ENCODE data around the gene ATP5MK. TPM values are rescaled to one million over a fixed set of nuclear protein-coding genes. Genes with fewer than 3 reads are reported as not detected.

The ATP5MK gene
- polyA plus RNA-seq, 1 donor (not counting 4 experiments of a cell fraction or from before 2014, with no cell fraction given), result 745 TPM

- Histone ChIP-seq H3K9me3 (ENCODE audit: control insufficient read depth, low read depth, low read length) (no peaks in the 10 kb centered on the region), H3K9ac (ENCODE audit: control insufficient read depth, extremely low read depth, insufficient read depth, low read length) (no peak overlapping the region), H3K27me3 (ENCODE audit: control insufficient read depth, extremely low read depth, insufficient read depth, low read length) (no peaks in the 10 kb centered on the region), H3K4me1 (ENCODE audit: control insufficient read depth, extremely low read depth, insufficient read depth, low read length) (no peaks in the 10 kb centered on the region), H3K27ac (ENCODE audit: control insufficient read depth, insufficient read depth, low read length) (no peak overlapping the region), H3K9me1 (ENCODE audit: control insufficient read depth, extremely low read depth, insufficient read depth, low read length) (no peaks in the 10 kb centered on the region), H3K4me3 (ENCODE audit: control insufficient read depth in 2 of 3, extremely low read depth in 1 of 3, insufficient read depth in 2 of 3, low read depth in 1 of 3, low read length in 3 of 3) (no peak overlapping the region), H3K36me3 (ENCODE audit: control insufficient read depth in 2 of 2, extremely low read depth in 1 of 2, insufficient read depth in 2 of 2, low read length in 2 of 2) (peaks cover 64 to 66% of the 10 kb centered on the region in 2 experiments), H2AFZ (ENCODE audit: control insufficient read depth, low read length) (no peak overlapping the region), H4K20me1 (ENCODE audit: control insufficient read depth, extremely low read depth, insufficient read depth, low read length) (no peaks in the 10 kb centered on the region), H3K79me2 (ENCODE audit: control insufficient read depth, insufficient read depth, low read length) (no peaks in the 10 kb centered on the region), H3K4me2 (ENCODE audit: control insufficient read depth, extremely low read depth, insufficient read depth, low read depth, low read length) (no peak overlapping the region)
- TF ChIP-seq, protein P1, sequence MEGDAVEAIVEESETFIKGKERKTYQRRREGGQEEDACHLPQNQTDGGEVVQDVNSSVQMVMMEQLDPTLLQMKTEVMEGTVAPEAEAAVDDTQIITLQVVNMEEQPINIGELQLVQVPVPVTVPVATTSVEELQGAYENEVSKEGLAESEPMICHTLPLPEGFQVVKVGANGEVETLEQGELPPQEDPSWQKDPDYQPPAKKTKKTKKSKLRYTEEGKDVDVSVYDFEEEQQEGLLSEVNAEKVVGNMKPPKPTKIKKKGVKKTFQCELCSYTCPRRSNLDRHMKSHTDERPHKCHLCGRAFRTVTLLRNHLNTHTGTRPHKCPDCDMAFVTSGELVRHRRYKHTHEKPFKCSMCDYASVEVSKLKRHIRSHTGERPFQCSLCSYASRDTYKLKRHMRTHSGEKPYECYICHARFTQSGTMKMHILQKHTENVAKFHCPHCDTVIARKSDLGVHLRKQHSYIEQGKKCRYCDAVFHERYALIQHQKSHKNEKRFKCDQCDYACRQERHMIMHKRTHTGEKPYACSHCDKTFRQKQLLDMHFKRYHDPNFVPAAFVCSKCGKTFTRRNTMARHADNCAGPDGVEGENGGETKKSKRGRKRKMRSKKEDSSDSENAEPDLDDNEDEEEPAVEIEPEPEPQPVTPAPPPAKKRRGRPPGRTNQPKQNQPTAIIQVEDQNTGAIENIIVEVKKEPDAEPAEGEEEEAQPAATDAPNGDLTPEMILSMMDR (optimal IDR thresholded peaks at IDR 0.05 in 1 of 3, IDR thresholded peaks at IDR 0.05 in 1 of 3, conservative IDR thresholded peaks at IDR 0.05 in 1 of 3; ENCODE audit: extremely low read depth in 1 of 3, insufficient read depth in 2 of 3, low read length in 3 of 3), result no peak
- no peak for TF ChIP-seq EZH2 (IDR thresholded peaks at IDR 0.05; ENCODE audit: low read length)
- DNase-seq (ENCODE audit: low read depth, low spot score) (no peak), FAIRE-seq (no peak)
- dilution Hi-C loops (cut with MboI; ENCODE audit: extremely low pct_ligation_motif_present, low sequenced_read_pairs), result no loop called here
Measured at GRCh38 chr10:103444478-103444877, 48.2 kb upstream of the ATP5MK start.

GRCh38 chr10:103443475-103444185 is 47.4 kb upstream of the ATP5MK start:
- no peak overlapping the region for H2AFZ ChIP-seq (ENCODE audit: control insufficient read depth, low read length)
- no peak overlapping the region for H3K27ac ChIP-seq (ENCODE audit: control insufficient read depth, insufficient read depth, low read length)
- no peak overlapping the region for H3K4me2 ChIP-seq (ENCODE audit: control insufficient read depth, extremely low read depth, insufficient read depth, low read depth, low read length)
- FAIRE-seq, result no peak
- H3K4me1 ChIP-seq (ENCODE audit: control insufficient read depth, extremely low read depth, insufficient read depth, low read length), result no peaks in the 10 kb centered on the region
- dilution Hi-C loops (cut with MboI; ENCODE audit: extremely low pct_ligation_motif_present, low sequenced_read_pairs), result no loop called here
- no peaks in the 10 kb centered on the region for H3K79me2 ChIP-seq (ENCODE audit: control insufficient read depth, insufficient read depth, low read length)
- peaks cover 64 to 68% of the 10 kb centered on the region in 2 experiments for H3K36me3 ChIP-seq (ENCODE audit: control insufficient read depth in 2 of 2, extremely low read depth in 1 of 2, insufficient read depth in 2 of 2, low read length in 2 of 2)
- no peak overlapping the region for H3K4me3 ChIP-seq (ENCODE audit: control insufficient read depth in 2 of 3, extremely low read depth in 1 of 3, insufficient read depth in 2 of 3, low read depth in 1 of 3, low read length in 3 of 3)
- DNase-seq (ENCODE audit: low read depth, low spot score), result no peak
- no peaks in the 10 kb centered on the region for H3K27me3 ChIP-seq (ENCODE audit: control insufficient read depth, extremely low read depth, insufficient read depth, low read length)
- no peak overlapping the region for H3K9ac ChIP-seq (ENCODE audit: control insufficient read depth, extremely low read depth, insufficient read depth, low read length)
- H4K20me1 ChIP-seq (ENCODE audit: control insufficient read depth, extremely low read depth, insufficient read depth, low read length), result no peaks in the 10 kb centered on the region
- TF ChIP-seq EZH2 (IDR thresholded peaks at IDR 0.05; ENCODE audit: low read length), result no peak
- TF ChIP-seq, protein P1 (optimal IDR thresholded peaks at IDR 0.05 in 1 of 3, IDR thresholded peaks at IDR 0.05 in 1 of 3, conservative IDR thresholded peaks at IDR 0.05 in 1 of 3; ENCODE audit: extremely low read depth in 1 of 3, insufficient read depth in 2 of 3, low read length in 3 of 3), result no peak
- no peaks in the 10 kb centered on the region for H3K9me1 ChIP-seq (ENCODE audit: control insufficient read depth, extremely low read depth, insufficient read depth, low read length)
- no peaks in the 10 kb centered on the region for H3K9me3 ChIP-seq (ENCODE audit: control insufficient read depth, low read depth, low read length)
